Stimulated activated effector memory CD8-positive, alpha-beta T cell treated with anti-CD3 and anti-CD28 coated beads, Interleukin-12 subunit alpha, Interleukin-12 subunit beta, amount 100 ng/mL, for 72 hours (primary cell): ENCODE data around the gene MYZAP.

ENCODE experiments used
- ATAC-seq: fragments of 150-1000 bp; cut with Tn5 transposase; 2 replicates; pipeline ENCODE4 v1.10.0; 2021
- DNase-seq, 2 donors: peaks; one replicate each; pipeline ENCODE4 v3.0.0; 2021 to 2022; ENCODE audit warnings: low spot score in 2 of 2
- H3K27ac Mint-ChIP-seq: one replicate; pipeline ENCODE4 v1.8.0; 2022; ENCODE audit warnings: mild to moderate bottlenecking, mixed read lengths
- H3K36me3 Mint-ChIP-seq: one replicate; pipeline ENCODE4 v1.8.0; 2022; ENCODE audit warnings: mild to moderate bottlenecking, mixed read lengths
- H3K4me1 Mint-ChIP-seq: one replicate; pipeline ENCODE4 v1.8.0; 2022; ENCODE audit warnings: mixed read lengths
- H3K4me3 Mint-ChIP-seq: one replicate; pipeline ENCODE4 v1.8.0; 2022; ENCODE audit warnings: mild to moderate bottlenecking, mixed read lengths
- H3K9me3 Mint-ChIP-seq: one replicate; pipeline ENCODE4 v1.8.0; 2022; ENCODE audit warnings: mixed read lengths

The MYZAP gene

DNA sequence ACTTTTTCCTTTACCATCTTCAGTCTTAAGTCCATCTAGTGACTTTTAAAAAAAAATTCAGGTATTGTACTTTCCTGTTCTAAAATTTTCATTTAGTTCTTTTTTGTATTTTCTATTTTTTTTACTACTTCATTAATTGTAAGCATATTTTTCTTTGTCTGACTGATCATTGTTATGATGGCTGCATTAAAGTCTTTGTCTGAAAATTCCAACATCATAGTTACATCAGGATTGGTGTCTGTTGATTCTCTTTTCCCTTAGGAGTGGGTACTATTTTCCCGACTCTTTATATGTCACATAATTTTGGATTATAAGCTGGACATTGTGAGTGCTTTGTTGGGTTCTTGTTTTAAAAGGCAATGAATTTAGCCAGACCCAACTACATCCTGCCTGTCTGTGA, 79.9 kb downstream of the MYZAP start:
- no peak overlapping the region for H3K4me3 Mint-ChIP-seq
- H3K9me3 Mint-ChIP-seq = no peaks in the 10 kb centered on the region
- no peaks in the 10 kb centered on the region for H3K36me3 Mint-ChIP-seq
- no peaks in the 10 kb centered on the region for H3K4me1 Mint-ChIP-seq
- ATAC-seq (no peak), DNase-seq (no peak)
- H3K27ac Mint-ChIP-seq = no peak overlapping the region

- H3K4me3 Mint-ChIP-seq = no peak overlapping the region
- no peak for ATAC-seq
- peaks cover 6% of the 10 kb centered on the region for H3K4me1 Mint-ChIP-seq
- no peaks in the 10 kb centered on the region for H3K9me3 Mint-ChIP-seq
- no peaks in the 10 kb centered on the region for H3K36me3 Mint-ChIP-seq
- H3K27ac Mint-ChIP-seq = no peak overlapping the region
- no peak for DNase-seq
These were observed 83.9 kb downstream of the MYZAP start for GRCh38 chr15:57675481-57676181.

GRCh38 chr15:57676585-57676984, 84.9 kb downstream of the MYZAP start:
- Mint-ChIP-seq H3K27ac (no peak overlapping the region), H3K4me1 (peaks cover 6% of the 10 kb centered on the region), H3K4me3 (no peak overlapping the region), H3K9me3 (no peaks in the 10 kb centered on the region), H3K36me3 (no peaks in the 10 kb centered on the region)
- no peak for ATAC-seq
- no peak for DNase-seq

DNA sequence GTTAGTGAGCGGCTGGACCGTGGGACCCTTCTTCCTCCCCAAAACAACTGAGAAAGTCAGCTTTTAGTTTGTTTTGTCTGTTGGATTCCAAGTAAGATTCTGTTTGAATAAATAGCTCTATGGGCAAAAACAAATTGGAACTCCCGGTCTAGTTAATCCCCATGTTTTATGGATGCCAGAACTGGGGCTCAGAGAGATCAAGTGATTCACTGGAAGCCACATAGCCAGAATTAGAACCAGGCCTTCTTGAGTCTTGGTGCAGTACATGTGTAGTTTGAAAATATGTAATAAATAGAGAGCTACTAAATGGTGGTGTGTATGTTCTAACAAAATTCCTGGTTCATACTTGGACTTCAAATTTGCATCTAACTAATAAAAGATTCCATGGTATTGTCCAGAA, 85.5 kb downstream of the MYZAP start:
- Mint-ChIP-seq H3K27ac (no peak overlapping the region), H3K4me3 (no peak overlapping the region), H3K9me3 (no peaks in the 10 kb centered on the region), H3K36me3 (no peaks in the 10 kb centered on the region), H3K4me1 (peaks cover 6% of the 10 kb centered on the region)
- no peak for DNase-seq
- ATAC-seq = no peak

- H3K4me1 Mint-ChIP-seq = peaks cover 6% of the 10 kb centered on the region
- no peaks in the 10 kb centered on the region for H3K9me3 Mint-ChIP-seq
- H3K27ac Mint-ChIP-seq = no peak overlapping the region
- DNase-seq (no peak), ATAC-seq (peak; percentile 43)
- H3K4me3 Mint-ChIP-seq = no peak overlapping the region
- no peaks in the 10 kb centered on the region for H3K36me3 Mint-ChIP-seq
These were observed 88.3 kb downstream of the MYZAP start for GRCh38 chr15:57680021-57680420.

DNA sequence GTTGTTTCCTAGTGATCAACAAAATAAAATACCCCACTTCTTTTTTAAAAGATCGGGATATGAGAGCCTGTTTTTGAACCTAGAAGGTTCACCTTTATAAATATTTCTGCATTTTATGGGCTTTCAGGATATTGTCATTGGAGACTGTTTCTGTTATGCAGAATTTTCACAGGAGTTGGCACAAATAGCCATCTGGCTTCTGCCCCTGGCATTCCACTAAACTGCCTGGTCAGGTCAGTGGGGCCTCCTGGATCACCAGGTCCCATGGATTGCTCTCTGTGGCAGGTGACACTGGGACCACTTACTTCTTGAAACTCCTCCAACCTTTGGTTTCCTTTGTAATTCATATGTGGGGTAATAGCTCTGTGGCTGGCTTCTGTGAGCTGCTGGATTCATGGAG, 89.3 kb downstream of the MYZAP start:
- Mint-ChIP-seq H3K9me3 (no peaks in the 10 kb centered on the region), H3K4me1 (peaks cover 6% of the 10 kb centered on the region), H3K27ac (no peak overlapping the region), H3K36me3 (no peaks in the 10 kb centered on the region), H3K4me3 (no peak overlapping the region)
- DNase-seq = no peak
- no peak for ATAC-seq

- ATAC-seq (no peak), DNase-seq (no peak)
- Mint-ChIP-seq H3K9me3 (no peaks in the 10 kb centered on the region), H3K4me1 (peaks cover 6% of the 10 kb centered on the region), H3K36me3 (no peaks in the 10 kb centered on the region), H3K4me3 (no peak overlapping the region), H3K27ac (no peak overlapping the region)
These were observed 91.8 kb downstream of the MYZAP start for GRCh38 chr15:57683481-57683880.

- no peaks in the 10 kb centered on the region for H3K36me3 Mint-ChIP-seq
- H3K27ac Mint-ChIP-seq = no peak overlapping the region
- ATAC-seq = no peak
These were observed 92.9 kb downstream of the MYZAP start for GRCh38 chr15:57684491-57685151.

DNA sequence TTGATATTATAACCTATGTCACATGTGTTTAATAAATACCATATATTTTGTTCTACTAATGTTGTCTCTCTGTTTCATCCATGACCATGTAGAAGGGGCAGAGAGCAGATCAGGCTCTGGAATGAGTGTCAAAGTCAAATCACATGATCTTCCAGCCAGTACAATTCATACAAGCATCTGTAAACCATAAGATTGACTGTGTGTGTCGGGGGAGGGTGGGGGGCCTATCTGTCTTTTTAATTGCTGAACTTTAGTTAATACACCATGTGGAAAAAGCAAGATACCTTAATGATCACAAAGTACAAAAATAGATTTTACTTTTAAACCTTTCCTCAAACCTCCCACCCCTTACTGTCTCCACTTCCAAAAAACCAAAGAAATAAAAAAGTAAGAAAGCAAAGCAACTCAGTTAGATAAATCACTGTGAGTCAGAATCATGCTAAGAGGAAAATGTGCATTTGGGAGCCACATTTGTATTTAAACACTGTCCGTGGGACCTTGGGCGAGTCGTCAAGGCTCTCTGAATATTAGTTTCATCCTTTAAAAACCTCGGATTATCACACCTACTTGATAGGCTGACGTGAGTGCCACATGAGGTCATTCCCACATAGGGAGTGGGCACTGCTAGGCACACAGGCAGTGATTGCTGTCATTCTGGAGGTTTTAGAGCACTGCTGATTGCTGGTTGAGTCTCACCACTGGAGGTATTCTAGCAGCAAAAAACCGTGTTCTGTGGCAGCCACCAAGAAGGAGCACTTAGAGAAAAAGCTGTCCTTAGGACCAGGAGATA, 93.8 kb downstream of the MYZAP start:
- ATAC-seq (no peak), DNase-seq (no peak)
- no peaks in the 10 kb centered on the region for H3K4me1 Mint-ChIP-seq
- H3K9me3 Mint-ChIP-seq = no peaks in the 10 kb centered on the region
- H3K36me3 Mint-ChIP-seq = no peaks in the 10 kb centered on the region
- H3K27ac Mint-ChIP-seq = no peak overlapping the region
- no peak overlapping the region for H3K4me3 Mint-ChIP-seq

More at GRCh38 chr15:57684491-57685151, 92.9 kb downstream of the MYZAP start:
- no peak overlapping the region for H3K4me3 Mint-ChIP-seq
- no peaks in the 10 kb centered on the region for H3K9me3 Mint-ChIP-seq
- peaks cover 6% of the 10 kb centered on the region for H3K4me1 Mint-ChIP-seq
- no peak for DNase-seq

- DNase-seq = no peak
- H3K9me3 Mint-ChIP-seq = no peaks in the 10 kb centered on the region
- no peaks in the 10 kb centered on the region for H3K36me3 Mint-ChIP-seq
- no peak for ATAC-seq
- H3K4me1 Mint-ChIP-seq = no peaks in the 10 kb centered on the region
- no peak overlapping the region for H3K4me3 Mint-ChIP-seq
- H3K27ac Mint-ChIP-seq = no peak overlapping the region
These were observed 95.0 kb downstream of the MYZAP start for GRCh38 chr15:57686657-57687056.

DNA sequence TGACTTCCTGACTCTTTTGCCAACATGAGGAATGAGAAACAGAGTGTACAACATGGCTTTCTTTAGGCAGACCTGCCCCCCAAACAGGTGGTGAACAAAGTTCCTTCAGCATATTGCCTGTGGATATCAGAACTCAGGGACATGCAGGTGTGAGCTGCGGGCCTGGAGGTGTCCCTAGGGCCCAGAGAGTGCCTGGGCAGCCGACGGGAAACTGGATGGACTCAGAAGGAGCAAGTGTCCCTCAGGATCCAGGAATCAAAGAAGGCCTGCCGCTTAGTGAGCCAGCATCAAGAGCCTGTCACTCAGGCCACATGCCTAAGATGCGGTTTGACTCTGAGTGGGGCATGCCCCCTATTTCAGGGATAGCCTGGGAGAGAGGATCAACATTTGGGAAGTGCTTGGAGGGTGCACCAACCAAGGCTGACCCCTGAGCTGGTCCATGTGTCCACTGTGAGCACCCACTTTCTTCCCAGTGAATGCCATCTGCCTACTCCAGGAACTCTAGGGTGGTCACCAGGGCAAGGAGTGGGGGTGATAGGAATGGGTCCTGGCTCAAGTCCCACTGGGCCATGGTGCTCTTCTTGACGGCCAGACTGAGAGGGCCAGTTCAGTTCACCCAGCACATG, 98.8 kb downstream of the MYZAP start:
- Mint-ChIP-seq H3K4me3 (no peak overlapping the region), H3K4me1 (no peaks in the 10 kb centered on the region), H3K27ac (no peak overlapping the region), H3K36me3 (no peaks in the 10 kb centered on the region), H3K9me3 (no peaks in the 10 kb centered on the region)
- ATAC-seq (no peak), DNase-seq (no peak)

DNA sequence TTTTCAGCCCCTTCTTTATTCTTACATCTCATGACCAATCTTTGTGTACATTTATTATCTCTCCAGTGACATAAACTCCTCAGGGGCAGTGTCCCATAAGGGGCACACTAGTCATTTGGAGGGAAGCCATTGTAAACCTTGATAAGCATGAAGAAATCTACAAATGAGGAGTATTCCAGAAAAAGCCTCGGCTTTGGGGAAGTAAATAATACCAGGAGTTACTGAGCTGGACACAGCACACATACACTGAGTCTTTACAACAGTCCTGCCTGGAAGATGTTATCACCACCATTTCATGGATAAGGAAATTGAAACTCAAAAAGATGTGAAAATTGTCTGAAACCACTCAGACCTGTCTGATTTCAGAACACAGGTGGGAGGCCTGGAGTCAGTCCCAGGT, 99.4 kb downstream of the MYZAP start:
- H3K27ac Mint-ChIP-seq = no peak overlapping the region
- ATAC-seq (no peak), DNase-seq (no peak)
- H3K9me3 Mint-ChIP-seq = no peaks in the 10 kb centered on the region
- no peaks in the 10 kb centered on the region for H3K4me1 Mint-ChIP-seq
- H3K36me3 Mint-ChIP-seq = no peaks in the 10 kb centered on the region
- H3K4me3 Mint-ChIP-seq = no peak overlapping the region

DNA sequence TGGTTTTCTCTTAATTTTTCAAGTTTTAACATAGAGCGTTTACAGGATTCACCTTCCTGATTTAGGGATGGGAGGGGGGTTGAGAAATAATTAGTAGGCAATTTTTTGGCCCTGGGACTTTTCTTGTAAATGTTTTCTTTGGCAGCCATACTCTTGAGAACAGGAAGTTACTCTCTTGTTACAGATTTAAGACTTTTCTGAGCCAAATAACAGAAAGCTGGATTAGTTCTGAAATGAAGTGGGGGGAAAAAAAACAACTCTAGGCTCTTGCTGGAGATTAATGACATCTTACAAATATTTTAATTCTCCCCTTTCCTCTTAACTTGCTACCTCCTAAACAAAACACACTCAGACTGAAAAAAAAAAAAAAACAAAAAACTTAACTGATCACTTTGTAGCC, 101.0 kb downstream of the MYZAP start:
- no peak for ATAC-seq
- no peaks in the 10 kb centered on the region for H3K36me3 Mint-ChIP-seq
- H3K9me3 Mint-ChIP-seq = no peaks in the 10 kb centered on the region
- H3K27ac Mint-ChIP-seq = no peak overlapping the region
- no peak overlapping the region for H3K4me3 Mint-ChIP-seq
- no peak for DNase-seq
- no peaks in the 10 kb centered on the region for H3K4me1 Mint-ChIP-seq

GRCh38 chr15:57694279-57694678, 102.6 kb downstream of the MYZAP start:
- Mint-ChIP-seq H3K4me1 (no peaks in the 10 kb centered on the region), H3K4me3 (no peak overlapping the region), H3K27ac (no peak overlapping the region), H3K9me3 (no peaks in the 10 kb centered on the region), H3K36me3 (no peaks in the 10 kb centered on the region)
- ATAC-seq (no peak), DNase-seq (no peak)

DNA sequence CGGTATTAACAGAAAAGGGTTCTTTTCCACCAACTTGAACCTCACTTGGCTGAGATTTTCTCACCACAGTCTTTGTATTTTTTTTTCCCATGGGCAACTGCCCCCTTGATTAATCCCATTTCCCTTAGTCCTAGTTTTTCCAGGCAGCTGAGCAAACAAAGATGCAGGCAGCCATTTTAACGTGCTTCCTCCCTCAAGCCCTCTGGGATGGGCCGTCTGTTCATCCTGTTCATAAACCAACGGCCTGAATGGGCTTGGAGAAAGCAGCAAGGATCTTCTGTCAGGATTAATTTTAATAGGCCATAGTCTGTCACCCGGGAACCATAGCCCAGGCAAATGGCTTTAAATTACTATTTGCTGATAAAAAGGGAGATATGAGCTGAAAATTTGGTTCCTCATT, 104.4 kb downstream of the MYZAP start:
- no peak for DNase-seq
- H3K36me3 Mint-ChIP-seq = no peaks in the 10 kb centered on the region
- ATAC-seq = no peak
- H3K4me1 Mint-ChIP-seq = no peaks in the 10 kb centered on the region
- H3K9me3 Mint-ChIP-seq = no peaks in the 10 kb centered on the region
- no peak overlapping the region for H3K27ac Mint-ChIP-seq
- no peak overlapping the region for H3K4me3 Mint-ChIP-seq
